ENCODE results near the gene POLA1. TPM values are rescaled to one million over a fixed set of nuclear protein-coding genes. Genes with fewer than 3 reads are reported as not detected.

The POLA1 gene
- total RNA-seq, 6 experiments from 2014 or later, result 2.0 to 4.5 (median 2.8) TPM

GRCh38 chrX:24741330-24741729 lies 47.6 kb downstream of the POLA1 start:
- no peaks in the 10 kb centered on the region for H3K4me1 ChIP-seq
- no peak overlapping the region for H3K4me3 ChIP-seq
- no peaks in the 10 kb centered on the region for H3K27me3 ChIP-seq
- no peak overlapping the region for H3K27ac ChIP-seq
- ATAC-seq, result no peak
- WGBS (ENCODE audit: insufficient coverage, low coverage, low lambda C conversion rate, missing lambda C conversion rate), result 56% methylated on average over 3 of the region's 3 CpGs
- intact Hi-C loops (cut with DNase I), result no loop called here
- no peaks in the 10 kb centered on the region for H3K36me3 ChIP-seq
- no peak for TF ChIP-seq CTCF (IDR thresholded peaks at IDR 0.05)
- no peaks in the 10 kb centered on the region for H3K9me3 ChIP-seq
- DNase-seq, result no peak

GRCh38 chrX:24748196-24748595 lies 54.5 kb downstream of the POLA1 start:
- WGBS (ENCODE audit: insufficient coverage, low coverage, low lambda C conversion rate, missing lambda C conversion rate), result 54% methylated on average over 3 of the region's 3 CpGs
- H3K9me3 ChIP-seq, result no peaks in the 10 kb centered on the region
- intact Hi-C loops (cut with DNase I), result no loop called here
- ATAC-seq, result no peak
- TF ChIP-seq POLR2A (IDR thresholded peaks at IDR 0.05) (no peak), CTCF (IDR thresholded peaks at IDR 0.05) (no peak)
- no peak overlapping the region for H3K27ac ChIP-seq
- H3K4me1 ChIP-seq, result no peaks in the 10 kb centered on the region
- no peak for DNase-seq
- no peak overlapping the region for H3K4me3 ChIP-seq
- no peaks in the 10 kb centered on the region for H3K27me3 ChIP-seq
- H3K36me3 ChIP-seq, result no peaks in the 10 kb centered on the region

- ATAC-seq (no peak), DNase-seq (no peak)
- H3K27me3 ChIP-seq, result peaks cover 0 to 3% of the 10 kb centered on the region in 2 donors
- no peaks in the 10 kb centered on the region for H3K36me3 ChIP-seq
- H3K4me3 ChIP-seq, result no peak overlapping the region
- WGBS (ENCODE audit: insufficient coverage, low coverage, low lambda C conversion rate, missing lambda C conversion rate), result 69% methylated on average over 2 of the region's 2 CpGs
- intact Hi-C loops (cut with DNase I), result no loop called here
- TF ChIP-seq POLR2A (IDR thresholded peaks at IDR 0.05) (no peak), CTCF (IDR thresholded peaks at IDR 0.05) (no peak)
- no peak overlapping the region for H3K27ac ChIP-seq
- H3K9me3 ChIP-seq, result no peaks in the 10 kb centered on the region
- H3K4me1 ChIP-seq, result no peaks in the 10 kb centered on the region
These were observed 66.1 kb downstream of the POLA1 start for GRCh38 chrX:24759786-24760185.

GRCh38 chrX:24760363-24761000 lies 66.8 kb downstream of the POLA1 start:
- ATAC-seq, result no peak
- Histone ChIP-seq H3K9me3 (no peaks in the 10 kb centered on the region), H3K27me3 (peaks cover 0 to 3% of the 10 kb centered on the region in 2 donors), H3K4me3 (no peak overlapping the region), H3K27ac (no peak overlapping the region), H3K4me1 (no peaks in the 10 kb centered on the region), H3K36me3 (no peaks in the 10 kb centered on the region)
- intact Hi-C loops (cut with DNase I), result no loop called here
- WGBS (ENCODE audit: insufficient coverage, low coverage, low lambda C conversion rate, missing lambda C conversion rate), result 56% methylated on average over 4 of the region's 4 CpGs
- DNase-seq, result no peak
- TF ChIP-seq CTCF (IDR thresholded peaks at IDR 0.05) (no peak), POLR2A (IDR thresholded peaks at IDR 0.05) (no peak)

- 57% methylated on average over 6 of the region's 6 CpGs for WGBS (ENCODE audit: insufficient coverage, low coverage, low lambda C conversion rate, missing lambda C conversion rate)
These were observed 67.6 kb downstream of the POLA1 start for GRCh38 chrX:24761306-24761705.

More at GRCh38 chrX:24761306-24761705, 67.6 kb downstream of the POLA1 start:
- Histone ChIP-seq H3K27me3 (peaks cover 0 to under 1% of the 10 kb centered on the region in 2 donors), H3K36me3 (no peaks in the 10 kb centered on the region), H3K9me3 (no peaks in the 10 kb centered on the region), H3K27ac (no peak overlapping the region), H3K4me3 (no peak overlapping the region), H3K4me1 (no peaks in the 10 kb centered on the region)
- TF ChIP-seq POLR2A (IDR thresholded peaks at IDR 0.05), result no peak
- TF ChIP-seq CTCF (IDR thresholded peaks at IDR 0.05), result no peak
- no peak for ATAC-seq
- intact Hi-C loops (cut with DNase I), result no loop called here
- DNase-seq, result no peak
